Neural cell (in vitro differentiated cells): ENCODE results near the gene POLR1A.

ENCODE experiments used
- CTCF ChIP-seq: fragments of 450-650 bp; IDR thresholded peaks from 2 replicates; pipeline ENCODE4 v1.5.1; 2014; ENCODE audit warnings: antibody characterized with exemption, mild to moderate bottlenecking, moderate library complexity; ENCODE audit not compliant: poor library complexity, severe bottlenecking
- EP300 ChIP-seq: fragments of 450-650 bp; conservative IDR thresholded peaks from 2 replicates; pipeline ENCODE4 v1.6.1; 2014; ENCODE audit warnings: antibody characterized with exemption, mild to moderate bottlenecking, moderate library complexity; ENCODE audit not compliant: poor library complexity, severe bottlenecking
- EZH2 ChIP-seq: fragments of 200-600, 300-800 bp; shearing (Covaris generic), sonication (generic); IDR thresholded peaks from 2 replicates; pipeline ENCODE4 v1.6.1; 2014; ENCODE audit warnings: antibody characterized with exemption, low read length, borderline replicate concordance, mild to moderate bottlenecking; ENCODE audit not compliant: insufficient read depth, poor library complexity, severe bottlenecking
- MXI1 ChIP-seq: fragments of 450-650 bp; conservative IDR thresholded peaks from 2 replicates; pipeline ENCODE4 v1.6.1; 2014; ENCODE audit warnings: antibody characterized with exemption, mild to moderate bottlenecking; ENCODE audit not compliant: poor library complexity, severe bottlenecking
- RAD21 ChIP-seq: fragments of 450-650 bp; conservative IDR thresholded peaks from 2 replicates; pipeline ENCODE4 v1.6.1; 2014; ENCODE audit warnings: antibody characterized with exemption, mild to moderate bottlenecking, moderate library complexity
- TF ChIP-seq, protein P1 (sequence below): IDR thresholded peaks from 2 replicates; pipeline ENCODE4 v1.6.1; 2012; ENCODE audit warnings: borderline replicate concordance

- TF ChIP-seq MXI1 (no peak), CTCF (no peak), RAD21 (no peak), EP300 (no peak), EZH2 (no peak)
- TF ChIP-seq, protein P1, sequence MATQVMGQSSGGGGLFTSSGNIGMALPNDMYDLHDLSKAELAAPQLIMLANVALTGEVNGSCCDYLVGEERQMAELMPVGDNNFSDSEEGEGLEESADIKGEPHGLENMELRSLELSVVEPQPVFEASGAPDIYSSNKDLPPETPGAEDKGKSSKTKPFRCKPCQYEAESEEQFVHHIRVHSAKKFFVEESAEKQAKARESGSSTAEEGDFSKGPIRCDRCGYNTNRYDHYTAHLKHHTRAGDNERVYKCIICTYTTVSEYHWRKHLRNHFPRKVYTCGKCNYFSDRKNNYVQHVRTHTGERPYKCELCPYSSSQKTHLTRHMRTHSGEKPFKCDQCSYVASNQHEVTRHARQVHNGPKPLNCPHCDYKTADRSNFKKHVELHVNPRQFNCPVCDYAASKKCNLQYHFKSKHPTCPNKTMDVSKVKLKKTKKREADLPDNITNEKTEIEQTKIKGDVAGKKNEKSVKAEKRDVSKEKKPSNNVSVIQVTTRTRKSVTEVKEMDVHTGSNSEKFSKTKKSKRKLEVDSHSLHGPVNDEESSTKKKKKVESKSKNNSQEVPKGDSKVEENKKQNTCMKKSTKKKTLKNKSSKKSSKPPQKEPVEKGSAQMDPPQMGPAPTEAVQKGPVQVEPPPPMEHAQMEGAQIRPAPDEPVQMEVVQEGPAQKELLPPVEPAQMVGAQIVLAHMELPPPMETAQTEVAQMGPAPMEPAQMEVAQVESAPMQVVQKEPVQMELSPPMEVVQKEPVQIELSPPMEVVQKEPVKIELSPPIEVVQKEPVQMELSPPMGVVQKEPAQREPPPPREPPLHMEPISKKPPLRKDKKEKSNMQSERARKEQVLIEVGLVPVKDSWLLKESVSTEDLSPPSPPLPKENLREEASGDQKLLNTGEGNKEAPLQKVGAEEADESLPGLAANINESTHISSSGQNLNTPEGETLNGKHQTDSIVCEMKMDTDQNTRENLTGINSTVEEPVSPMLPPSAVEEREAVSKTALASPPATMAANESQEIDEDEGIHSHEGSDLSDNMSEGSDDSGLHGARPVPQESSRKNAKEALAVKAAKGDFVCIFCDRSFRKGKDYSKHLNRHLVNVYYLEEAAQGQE, result no peak
Observed at GRCh38 chr2:86019121-86019520, 86.6 kb downstream of the POLR1A start.
